ENCODE data around the gene ZFYVE16.
"Not testable (repeated sequence)": the region's sequence is repeated elsewhere in the genome, so short reads cannot be mapped to it uniquely, and the experiment has no call there.

The ZFYVE16 gene

GRCh38 chr5:80491296-80491695 is 83.4 kb downstream of the ZFYVE16 start:
- no peak for ATAC-seq
- Mint-ChIP-seq H3K4me3 (no peak overlapping the region), H3K9me3 (peaks cover 7% of the 10 kb centered on the region), H3K27ac (no peak overlapping the region), H3K4me1 (peaks cover 20% of the 10 kb centered on the region), H3K27me3 (peaks cover 25% of the 10 kb centered on the region), H3K36me3 (no peaks in the 10 kb centered on the region)

- no peaks in the 10 kb centered on the region for H3K9me3 Mint-ChIP-seq
- H3K4me1 Mint-ChIP-seq: peaks cover 9% of the 10 kb centered on the region
- no peak overlapping the region for H3K4me3 Mint-ChIP-seq
- no peak overlapping the region for H3K27ac Mint-ChIP-seq
- H3K36me3 Mint-ChIP-seq: no peaks in the 10 kb centered on the region
- H3K27me3 Mint-ChIP-seq: peaks cover 13% of the 10 kb centered on the region
- no peak for ATAC-seq
Observed at GRCh38 chr5:80492741-80493140, 84.9 kb downstream of the ZFYVE16 start.

- not testable (repeated sequence) for H3K27ac Mint-ChIP-seq, H3K9me3 Mint-ChIP-seq, H3K4me3 Mint-ChIP-seq, H3K4me1 Mint-ChIP-seq, ATAC-seq, H3K36me3 Mint-ChIP-seq
- peaks cover 13% of the 10 kb centered on the region for H3K27me3 Mint-ChIP-seq
Observed at GRCh38 chr5:80493443-80493842, 85.6 kb downstream of the ZFYVE16 start.

- no peaks in the 10 kb centered on the region for H3K9me3 Mint-ChIP-seq
- H3K4me3 Mint-ChIP-seq: no peak overlapping the region
- peaks cover 13% of the 10 kb centered on the region for H3K27me3 Mint-ChIP-seq
- no peak overlapping the region for H3K27ac Mint-ChIP-seq
- ATAC-seq: no peak
- H3K36me3 Mint-ChIP-seq: no peaks in the 10 kb centered on the region
- no peaks in the 10 kb centered on the region for H3K4me1 Mint-ChIP-seq
Observed at GRCh38 chr5:80495891-80496290, 88.0 kb downstream of the ZFYVE16 start.

GRCh38 chr5:80502800-80503199 is 94.9 kb downstream of the ZFYVE16 start:
- Mint-ChIP-seq H3K36me3 (no peaks in the 10 kb centered on the region), H3K4me3 (no peak overlapping the region), H3K9me3 (no peaks in the 10 kb centered on the region), H3K4me1 (peaks cover 10% of the 10 kb centered on the region), H3K27me3 (no peaks in the 10 kb centered on the region), H3K27ac (no peak overlapping the region)
- no peak for ATAC-seq

GRCh38 chr5:80503641-80504040 is 95.8 kb downstream of the ZFYVE16 start:
- no peaks in the 10 kb centered on the region for H3K36me3 Mint-ChIP-seq
- H3K27ac Mint-ChIP-seq: peak overlapping the region; percentile 27
- no peaks in the 10 kb centered on the region for H3K27me3 Mint-ChIP-seq
- H3K9me3 Mint-ChIP-seq: no peaks in the 10 kb centered on the region
- ATAC-seq: peak; percentile 16
- peaks cover 10% of the 10 kb centered on the region for H3K4me1 Mint-ChIP-seq
- H3K4me3 Mint-ChIP-seq: no peak overlapping the region

- H3K9me3 Mint-ChIP-seq: no peaks in the 10 kb centered on the region
- no peaks in the 10 kb centered on the region for H3K27me3 Mint-ChIP-seq
- H3K36me3 Mint-ChIP-seq: no peaks in the 10 kb centered on the region
- H3K4me1 Mint-ChIP-seq: peaks cover 10% of the 10 kb centered on the region
- no peak overlapping the region for H3K27ac Mint-ChIP-seq
- no peak for ATAC-seq
- H3K4me3 Mint-ChIP-seq: no peak overlapping the region
Observed at GRCh38 chr5:80504833-80505232, 97.0 kb downstream of the ZFYVE16 start.

- no peaks in the 10 kb centered on the region for H3K27me3 Mint-ChIP-seq
- peaks cover 10% of the 10 kb centered on the region for H3K4me1 Mint-ChIP-seq
- no peak overlapping the region for H3K27ac Mint-ChIP-seq
- no peak overlapping the region for H3K4me3 Mint-ChIP-seq
- no peak for ATAC-seq
- no peaks in the 10 kb centered on the region for H3K9me3 Mint-ChIP-seq
- no peaks in the 10 kb centered on the region for H3K36me3 Mint-ChIP-seq
Observed at GRCh38 chr5:80507663-80508062, 99.8 kb downstream of the ZFYVE16 start.

- Mint-ChIP-seq H3K27me3 (no peaks in the 10 kb centered on the region), H3K4me3 (no peak overlapping the region), H3K36me3 (no peaks in the 10 kb centered on the region), H3K9me3 (no peaks in the 10 kb centered on the region), H3K27ac (no peak overlapping the region), H3K4me1 (peaks cover 7% of the 10 kb centered on the region)
- ATAC-seq: no peak
Observed at GRCh38 chr5:80508844-80509243, 101.0 kb downstream of the ZFYVE16 start.

- H3K9me3 Mint-ChIP-seq: no peaks in the 10 kb centered on the region
- no peaks in the 10 kb centered on the region for H3K27me3 Mint-ChIP-seq
- no peak overlapping the region for H3K27ac Mint-ChIP-seq
- H3K4me1 Mint-ChIP-seq: peaks cover 2% of the 10 kb centered on the region
- H3K36me3 Mint-ChIP-seq: no peaks in the 10 kb centered on the region
- no peak for ATAC-seq
- H3K4me3 Mint-ChIP-seq: no peak overlapping the region
Observed at GRCh38 chr5:80509362-80509761, 101.5 kb downstream of the ZFYVE16 start.

GRCh38 chr5:80516826-80517225 is 109.0 kb downstream of the ZFYVE16 start:
- Mint-ChIP-seq H3K36me3 (no peaks in the 10 kb centered on the region), H3K27ac (no peak overlapping the region), H3K27me3 (no peaks in the 10 kb centered on the region), H3K4me3 (no peak overlapping the region), H3K9me3 (no peaks in the 10 kb centered on the region), H3K4me1 (no peaks in the 10 kb centered on the region)
- ATAC-seq: peak; percentile 83
